MCF 10A (cell line): ENCODE results near the gene DIAPH2. TPM values are rescaled to one million over a fixed set of nuclear protein-coding genes. Genes with fewer than 3 reads are reported as not detected.

ENCODE experiments used
- BruUV-seq: library from RNA; stranded (reverse); fragments of 400-500 nt; replicated peaks from 2 replicates; lab custom pipeline; 2021; lab: Mats Ljungman, UMichigan
- CTCF ChIA-PET: fragments of 300-600 bp; sonication (Branson Sonifier 250); formaldehyde crosslinking; extraction: SDS; loops from one replicate; lab custom pipeline; 2021; ENCODE audit warnings: antibody characterized with exemption, inconsistent platforms; lab: Yijun Ruan, JAX
- POLR2A ChIA-PET: fragments of 300-600, 350-650 bp; sonication (Branson Sonifier 250); formaldehyde crosslinking; extraction: SDS; loops from one replicate; lab custom pipeline; 2020; ENCODE audit warnings: antibody characterized with exemption, inconsistent platforms; lab: Yijun Ruan, JAX
- DNase-seq: peaks from one replicate; pipeline ENCODE4 v3.0.0-alpha.2; 2018; ENCODE audit not compliant: unreplicated experiment
- H3K27ac Mint-ChIP-seq: one replicate; pipeline ENCODE4 v1.8.0; 2022; ENCODE audit warnings: mild to moderate bottlenecking, low read depth, mixed read lengths; ENCODE audit not compliant: unreplicated experiment
- H3K27me3 Mint-ChIP-seq: one replicate; pipeline ENCODE4 v1.8.0; 2022; ENCODE audit warnings: mixed read lengths; ENCODE audit not compliant: insufficient read depth, unreplicated experiment
- H3K36me3 Mint-ChIP-seq: one replicate; pipeline ENCODE4 v1.8.0; 2022; ENCODE audit warnings: mild to moderate bottlenecking, moderate library complexity, mixed read lengths; ENCODE audit not compliant: insufficient read depth, unreplicated experiment
- H3K4me1 Mint-ChIP-seq: one replicate; pipeline ENCODE4 v1.8.0; 2022; ENCODE audit warnings: mixed read lengths; ENCODE audit not compliant: insufficient read depth, unreplicated experiment
- H3K4me3 Mint-ChIP-seq: one replicate; pipeline ENCODE4 v1.8.0; 2022; ENCODE audit warnings: mild to moderate bottlenecking, moderate library complexity, mixed read lengths; ENCODE audit not compliant: unreplicated experiment
- H3K9me3 Mint-ChIP-seq: one replicate; pipeline ENCODE4 v1.8.0; 2022; ENCODE audit warnings: mixed read lengths; ENCODE audit not compliant: unreplicated experiment
- intact Hi-C: fragments of 100-400 bp; cut with micrococcal nuclease; formaldehyde crosslinking; loops from 2 replicates; pipeline ENCODE4 v1.14.1; 2022
- total RNA-seq: library from RNA; stranded (reverse); gene quantifications from 2 replicates; pipeline ENCODE4 v1.2.3, GENCODE V29; 2022
- TF ChIP-seq, protein P1 (sequence below): fragments of 200-600 bp; IDR thresholded peaks from one replicate; pipeline ENCODE4 v1.8.0; 2022; ENCODE audit warnings: antibody characterized with exemption, mild to moderate bottlenecking; ENCODE audit not compliant: unreplicated experiment

The DIAPH2 gene
- total RNA-seq, 1 experiment from 2014 or later, result 17.6 TPM

DNA sequence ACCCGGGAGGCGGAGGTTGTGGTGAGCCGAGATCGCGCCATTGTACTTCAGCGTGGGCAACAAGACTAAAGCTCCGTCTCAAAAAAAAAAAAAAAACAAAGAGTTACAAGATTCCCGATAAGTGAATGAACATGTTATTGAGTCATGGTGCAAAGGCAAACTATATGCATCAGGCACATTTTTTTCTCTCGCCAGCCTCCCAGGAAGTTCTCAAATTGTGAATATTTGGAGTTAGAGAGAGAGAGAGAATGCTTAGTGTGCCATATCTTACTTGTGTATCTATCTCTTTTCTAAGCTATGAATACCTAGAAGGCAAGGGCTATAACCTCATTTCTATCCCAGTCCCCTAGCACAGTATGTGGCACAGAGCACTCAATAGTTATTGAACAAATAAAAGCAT, 599.9 kb downstream of the DIAPH2 start:
- Mint-ChIP-seq H3K4me3 (no peak overlapping the region), H3K9me3 (no peaks in the 10 kb centered on the region), H3K4me1 (no peaks in the 10 kb centered on the region), H3K36me3 (no peaks in the 10 kb centered on the region), H3K27ac (no peak overlapping the region), H3K27me3 (peaks cover 22% of the 10 kb centered on the region)
- TF ChIP-seq, protein P1, sequence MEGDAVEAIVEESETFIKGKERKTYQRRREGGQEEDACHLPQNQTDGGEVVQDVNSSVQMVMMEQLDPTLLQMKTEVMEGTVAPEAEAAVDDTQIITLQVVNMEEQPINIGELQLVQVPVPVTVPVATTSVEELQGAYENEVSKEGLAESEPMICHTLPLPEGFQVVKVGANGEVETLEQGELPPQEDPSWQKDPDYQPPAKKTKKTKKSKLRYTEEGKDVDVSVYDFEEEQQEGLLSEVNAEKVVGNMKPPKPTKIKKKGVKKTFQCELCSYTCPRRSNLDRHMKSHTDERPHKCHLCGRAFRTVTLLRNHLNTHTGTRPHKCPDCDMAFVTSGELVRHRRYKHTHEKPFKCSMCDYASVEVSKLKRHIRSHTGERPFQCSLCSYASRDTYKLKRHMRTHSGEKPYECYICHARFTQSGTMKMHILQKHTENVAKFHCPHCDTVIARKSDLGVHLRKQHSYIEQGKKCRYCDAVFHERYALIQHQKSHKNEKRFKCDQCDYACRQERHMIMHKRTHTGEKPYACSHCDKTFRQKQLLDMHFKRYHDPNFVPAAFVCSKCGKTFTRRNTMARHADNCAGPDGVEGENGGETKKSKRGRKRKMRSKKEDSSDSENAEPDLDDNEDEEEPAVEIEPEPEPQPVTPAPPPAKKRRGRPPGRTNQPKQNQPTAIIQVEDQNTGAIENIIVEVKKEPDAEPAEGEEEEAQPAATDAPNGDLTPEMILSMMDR, result no peak
- BruUV-seq, result no TSS peak
- no peak for DNase-seq
- POLR2A ChIA-PET, result no interaction called here
- intact Hi-C loops, result no loop called here
- CTCF ChIA-PET, result interaction anchor here (0.9 kb wide), 1 partner anchor 401 kb away, joined by 5 read pairs; no protein-coding TSS in a partner anchor

DNA sequence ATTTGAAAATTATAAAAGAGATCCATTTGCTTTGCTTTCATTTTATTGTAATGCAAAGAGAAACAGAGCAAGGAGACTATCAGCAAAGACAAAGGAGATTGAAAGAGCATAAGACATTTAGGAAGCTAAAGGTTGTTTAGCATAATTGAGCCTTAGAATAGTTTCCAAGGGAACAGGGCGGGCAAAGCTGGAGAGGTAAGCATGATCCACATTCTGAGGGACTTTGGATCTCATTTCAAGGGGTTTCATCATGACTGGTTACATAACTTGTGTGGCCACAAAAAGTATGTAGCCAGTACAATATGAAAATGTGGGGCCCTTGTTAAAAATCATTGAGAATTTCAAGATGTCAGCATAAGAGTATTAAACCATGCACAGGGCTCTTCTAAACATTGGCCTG, 605.6 kb downstream of the DIAPH2 start:
- ChIA-PET POLR2A (no interaction called here), CTCF (no interaction called here)
- H3K9me3 Mint-ChIP-seq, result no peaks in the 10 kb centered on the region
- BruUV-seq, result no TSS peak
- no peaks in the 10 kb centered on the region for H3K36me3 Mint-ChIP-seq
- intact Hi-C loops, result no loop called here
- no peak for DNase-seq
- TF ChIP-seq, protein P1, result no peak
- H3K27ac Mint-ChIP-seq, result peak overlapping the region; percentile 10
- H3K4me3 Mint-ChIP-seq, result no peak overlapping the region
- peaks cover 35% of the 10 kb centered on the region for H3K27me3 Mint-ChIP-seq
- no peaks in the 10 kb centered on the region for H3K4me1 Mint-ChIP-seq

DNA sequence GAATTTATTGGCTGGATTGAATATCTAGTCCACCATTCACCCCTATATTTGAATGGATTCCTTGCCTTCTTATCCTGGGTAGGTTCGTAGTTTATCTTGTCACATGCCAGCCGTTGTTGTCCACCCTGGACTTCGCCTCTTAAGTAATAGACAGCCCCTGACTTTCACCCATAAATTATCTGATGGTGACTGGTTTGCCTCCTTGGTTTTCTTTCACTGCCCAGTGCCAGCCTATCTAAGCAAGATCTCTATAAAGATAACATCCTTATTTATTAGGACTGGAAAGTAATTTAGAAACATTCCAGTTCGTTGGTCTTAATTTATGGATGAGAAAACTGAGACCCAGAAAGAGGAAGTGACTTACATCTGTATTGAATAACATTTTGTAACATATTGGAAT, 609.4 kb downstream of the DIAPH2 start:
- TF ChIP-seq, protein P1, result no peak
- Mint-ChIP-seq H3K4me3 (no peak overlapping the region), H3K27me3 (peaks cover 30% of the 10 kb centered on the region), H3K9me3 (no peaks in the 10 kb centered on the region), H3K36me3 (no peaks in the 10 kb centered on the region), H3K27ac (no peak overlapping the region), H3K4me1 (no peaks in the 10 kb centered on the region)
- ChIA-PET CTCF (no interaction called here), POLR2A (no interaction called here)
- intact Hi-C loops, result no loop called here
- BruUV-seq, result no TSS peak
- no peak for DNase-seq

DNA sequence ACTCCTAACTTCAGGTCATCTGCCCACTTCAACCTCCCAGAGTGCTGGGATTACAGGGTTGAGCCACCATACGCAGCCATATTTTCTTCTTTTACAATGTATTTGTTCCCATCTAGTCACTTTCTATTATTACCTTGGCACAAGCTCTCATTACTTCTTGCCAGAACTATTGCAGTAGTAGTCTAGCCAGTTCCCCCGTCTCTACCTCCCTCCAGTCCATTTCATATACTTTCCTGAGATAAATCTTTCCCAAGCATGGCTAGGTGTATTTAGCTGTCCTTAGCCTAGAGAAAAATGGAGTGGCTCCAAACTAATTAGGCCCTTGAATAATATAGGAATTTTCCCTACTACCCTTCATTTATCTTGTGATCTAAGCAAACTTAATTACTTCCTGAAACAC, 611.3 kb downstream of the DIAPH2 start:
- peaks cover 22% of the 10 kb centered on the region for H3K27me3 Mint-ChIP-seq
- H3K27ac Mint-ChIP-seq, result no peak overlapping the region
- no TSS peak for BruUV-seq
- POLR2A ChIA-PET, result no interaction called here
- no peaks in the 10 kb centered on the region for H3K4me1 Mint-ChIP-seq
- H3K9me3 Mint-ChIP-seq, result no peaks in the 10 kb centered on the region
- CTCF ChIA-PET, result interaction anchor here (1.2 kb wide), 1 partner anchor 8 kb away, joined by 3 read pairs; no protein-coding TSS in a partner anchor
- H3K4me3 Mint-ChIP-seq, result no peak overlapping the region
- H3K36me3 Mint-ChIP-seq, result no peaks in the 10 kb centered on the region
- TF ChIP-seq, protein P1, result no peak
- intact Hi-C loops, result no loop called here
- no peak for DNase-seq
